Smooth muscle cell (in vitro differentiated cells): ENCODE results near the gene ARHGAP25. TPM values are rescaled to one million over a fixed set of nuclear protein-coding genes. Genes with fewer than 3 reads are reported as not detected.

Source experiments
- DNase-seq: peaks from one replicate; lab custom pipeline; 2025; ENCODE audit not compliant: unreplicated experiment; lab: John Stamatoyannopoulos, UW
- H2AFZ ChIP-seq: fragments of 200-600 bp; sonication (generic); 2 replicates; pipeline ENCODE4 v1.6.0; 2016; ENCODE audit warnings: antibody characterized with exemption, low read depth, mild to moderate bottlenecking
- H3F3A ChIP-seq: fragments of 200-600 bp; sonication (generic); 2 replicates; pipeline ENCODE4 v1.6.0; 2017; ENCODE audit warnings: antibody characterized with exemption, low read depth
- H3K27ac ChIP-seq: fragments of 200-600 bp; sonication (generic); 2 replicates; pipeline ENCODE4 v1.5.1; 2016; ENCODE audit warnings: low read depth, mild to moderate bottlenecking
- H3K27me3 ChIP-seq: fragments of 200-600 bp; sonication (generic); 2 replicates; pipeline ENCODE4 v1.6.1; 2016; ENCODE audit warnings: low read depth, mild to moderate bottlenecking
- H3K36me3 ChIP-seq: fragments of 200-600 bp; sonication (generic); 2 replicates; pipeline ENCODE4 v1.5.1; 2016; ENCODE audit warnings: low read depth
- H3K4me1 ChIP-seq: fragments of 200-600 bp; sonication (generic); 2 replicates; pipeline ENCODE4 v1.5.1; 2016; ENCODE audit warnings: low read depth
- H3K4me2 ChIP-seq: fragments of 200-600 bp; sonication (generic); 2 replicates; pipeline ENCODE4 v1.6.0; 2016; ENCODE audit warnings: mild to moderate bottlenecking
- H3K4me3 ChIP-seq: fragments of 200-600 bp; sonication (generic); 2 replicates; pipeline ENCODE4 v1.5.1; 2016; ENCODE audit warnings: mild to moderate bottlenecking
- H3K79me2 ChIP-seq: fragments of 200-600 bp; sonication (generic); 2 replicates; pipeline ENCODE4 v1.6.0; 2016; ENCODE audit warnings: low read depth, mild to moderate bottlenecking
- H3K9ac ChIP-seq: fragments of 200-600 bp; sonication (generic); 2 replicates; pipeline ENCODE4 v1.6.0; 2016; ENCODE audit warnings: low read depth
- H3K9me3 ChIP-seq: fragments of 200-600 bp; sonication (generic); replicated peaks from 2 replicates; pipeline ENCODE4 v1.5.1; 2016; ENCODE audit warnings: low read depth
- H4K20me1 ChIP-seq: fragments of 200-600 bp; sonication (generic); 2 replicates; pipeline ENCODE4 v1.6.0; 2016; ENCODE audit warnings: low read depth
- CTCF ChIP-seq: fragments of 200-600 bp; sonication (generic); IDR thresholded peaks from 2 replicates; pipeline ENCODE4 v1.5.1; 2017; ENCODE audit warnings: borderline replicate concordance, mild to moderate bottlenecking, antibody characterized with exemption; ENCODE audit not compliant: insufficient read depth, poor library complexity, severe bottlenecking
- WGBS: methylation state at CpG from one replicate; pipeline ENCODE4 v1.1.7; 2016; ENCODE audit warnings: low lambda C conversion rate; 5-methylcytosine and 5-hydroxymethylcytosine counted together
- polyA plus RNA-seq: library from polyadenylated mRNA; unstranded; fragments of >200 nt; fragmentation: Nextera tagmentation; extraction: Ambion mirVana; gene quantifications from 2 replicates; pipeline ENCODE4 v1.2.1, GENCODE V29; 2016
- total RNA-seq: library from RNA; depleted of rRNA; stranded (reverse); fragments of >200 nt; gene quantifications from 2 replicates; pipeline ENCODE4 v1.2.3, GENCODE V29; 2014

ARHGAP25 gene
- total and polyA plus RNA-seq, 2 experiments from 2014 or later = 1.5 to 2.0 TPM

DNA sequence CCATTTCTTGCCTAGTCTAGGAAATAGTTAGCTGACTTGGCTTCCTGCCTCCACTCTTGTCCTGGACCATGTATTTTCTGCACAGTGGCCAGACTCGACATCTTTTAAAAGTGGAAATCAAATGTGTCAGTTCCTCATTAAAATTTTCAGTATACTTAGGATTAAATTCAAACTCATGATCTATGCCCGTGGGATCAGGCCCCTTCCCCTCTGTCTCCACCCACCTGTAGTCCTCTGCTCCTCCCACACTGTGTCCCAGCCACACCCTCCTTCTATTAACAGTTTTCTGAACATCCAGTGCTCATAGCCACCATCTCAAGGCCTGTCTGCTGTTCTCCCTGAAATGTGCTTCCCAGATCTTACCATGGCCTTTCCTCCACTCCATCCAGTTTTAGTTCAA lies 13.3 kb downstream of the ARHGAP25 start:
- H3K4me3 ChIP-seq = no peak overlapping the region
- no peaks in the 10 kb centered on the region for H3K79me2 ChIP-seq
- peak overlapping the region; percentile 49 for H3K4me2 ChIP-seq
- no peak overlapping the region for H2AFZ ChIP-seq
- peak overlapping the region; percentile 62 for H3K27ac ChIP-seq
- H3K36me3 ChIP-seq = no peaks in the 10 kb centered on the region
- peaks cover 12% of the 10 kb centered on the region for H3F3A ChIP-seq
- no peaks in the 10 kb centered on the region for H3K9me3 ChIP-seq
- TF ChIP-seq CTCF = no peak
- H3K27me3 ChIP-seq = no peaks in the 10 kb centered on the region
- H3K4me1 ChIP-seq = peaks cover 6% of the 10 kb centered on the region
- H4K20me1 ChIP-seq = no peaks in the 10 kb centered on the region
- WGBS = 45% methylated on average over 2 of the region's 2 CpGs
- DNase-seq = no peak
- no peak overlapping the region for H3K9ac ChIP-seq

DNA sequence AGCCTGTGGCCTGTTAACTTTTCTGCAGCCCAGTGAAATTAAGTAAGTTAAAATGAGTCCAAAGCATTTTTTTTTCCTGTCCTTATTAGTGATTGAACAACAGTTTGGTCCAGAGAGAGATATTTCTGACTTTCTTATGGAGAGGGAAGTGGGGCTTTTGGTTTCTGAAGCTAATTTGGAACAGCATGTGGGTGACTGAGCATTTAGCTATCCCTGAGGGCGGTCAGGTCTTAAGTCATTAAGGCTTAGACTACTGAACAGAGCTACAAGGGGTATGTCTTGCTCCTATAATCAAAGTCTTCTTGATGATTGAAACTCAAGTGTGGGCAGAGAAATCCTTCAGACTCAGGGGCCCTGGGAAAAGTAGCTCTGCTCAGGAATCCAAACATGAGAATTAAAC lies 14.0 kb downstream of the ARHGAP25 start:
- TF ChIP-seq CTCF = no peak
- Histone ChIP-seq H3K9me3 (no peaks in the 10 kb centered on the region), H3K4me1 (peaks cover 6% of the 10 kb centered on the region), H3K27ac (peak overlapping the region; percentile 62), H3K4me2 (peak overlapping the region; percentile 49), H3K27me3 (no peaks in the 10 kb centered on the region), H2AFZ (no peak overlapping the region), H3K36me3 (no peaks in the 10 kb centered on the region), H3K9ac (no peak overlapping the region), H3K79me2 (no peaks in the 10 kb centered on the region), H3F3A (peaks cover 9% of the 10 kb centered on the region), H3K4me3 (no peak overlapping the region), H4K20me1 (no peaks in the 10 kb centered on the region)
- 55% methylated on average over 1 of the region's 1 CpG for WGBS
- DNase-seq = no peak

DNA sequence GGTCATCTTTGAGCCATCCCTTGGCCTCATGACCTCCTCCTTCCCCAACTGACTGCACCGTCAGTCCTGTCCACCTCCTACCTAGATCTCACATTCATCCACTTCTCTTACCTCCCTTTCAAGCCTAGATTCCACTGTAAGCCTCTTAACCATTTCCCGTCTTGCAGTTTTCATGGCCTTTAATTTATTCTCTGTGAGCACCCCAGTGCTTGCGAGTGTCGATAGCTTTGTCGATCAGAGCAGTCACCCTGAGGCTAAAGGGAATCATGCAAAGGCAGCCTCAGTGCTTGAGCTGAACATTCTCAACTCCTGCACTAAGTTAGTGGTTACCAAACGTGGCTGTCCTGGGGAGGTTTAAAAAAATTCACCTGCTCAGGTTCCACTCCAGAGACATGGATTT lies 14.7 kb downstream of the ARHGAP25 start:
- Histone ChIP-seq H3F3A (peaks cover 9% of the 10 kb centered on the region), H3K79me2 (no peaks in the 10 kb centered on the region), H3K27ac (peak overlapping the region; percentile 62), H3K4me3 (no peak overlapping the region), H3K4me1 (peaks cover 6% of the 10 kb centered on the region), H3K4me2 (no peak overlapping the region), H3K9me3 (no peaks in the 10 kb centered on the region), H2AFZ (no peak overlapping the region), H3K36me3 (no peaks in the 10 kb centered on the region), H3K9ac (no peak overlapping the region), H4K20me1 (no peaks in the 10 kb centered on the region), H3K27me3 (no peaks in the 10 kb centered on the region)
- DNase-seq = no peak
- no peak for TF ChIP-seq CTCF
- 90% methylated on average over 6 of the region's 6 CpGs for WGBS

GRCh38 chr2:68750592-68751396 lies 16.2 kb downstream of the ARHGAP25 start:
- Histone ChIP-seq H4K20me1 (no peaks in the 10 kb centered on the region), H3K27me3 (no peaks in the 10 kb centered on the region), H3K4me1 (peaks cover 17% of the 10 kb centered on the region), H3K9ac (no peak overlapping the region), H3F3A (peaks cover 9% of the 10 kb centered on the region), H3K27ac (no peak overlapping the region), H3K36me3 (no peaks in the 10 kb centered on the region), H3K4me2 (no peak overlapping the region), H3K9me3 (no peaks in the 10 kb centered on the region), H2AFZ (no peak overlapping the region), H3K4me3 (no peak overlapping the region), H3K79me2 (no peaks in the 10 kb centered on the region)
- no peak for DNase-seq
- WGBS = 87% methylated on average over 12 of the region's 12 CpGs
- TF ChIP-seq CTCF = no peak
